GM18858 (cell line): Measurements from ENCODE around the gene EIPR1.

ENCODE experiments used
- ATAC-seq: cut with Tn5 transposase; IDR thresholded peaks from one replicate; pipeline ENCODE4 v1.9.1; 2021; ENCODE audit not compliant: unreplicated experiment

Gene EIPR1

GRCh38 chr2:3309496-3310355 is 67.9 kb downstream of the EIPR1 start:
- ATAC-seq: no peak

GRCh38 chr2:3307901-3308300 is 69.7 kb downstream of the EIPR1 start:
- no peak for ATAC-seq

- no peak for ATAC-seq
These were observed 70.4 kb downstream of the EIPR1 start for GRCh38 chr2:3307236-3307635.

- no peak for ATAC-seq
These were observed 71.7 kb downstream of the EIPR1 start for GRCh38 chr2:3305952-3306351.

DNA sequence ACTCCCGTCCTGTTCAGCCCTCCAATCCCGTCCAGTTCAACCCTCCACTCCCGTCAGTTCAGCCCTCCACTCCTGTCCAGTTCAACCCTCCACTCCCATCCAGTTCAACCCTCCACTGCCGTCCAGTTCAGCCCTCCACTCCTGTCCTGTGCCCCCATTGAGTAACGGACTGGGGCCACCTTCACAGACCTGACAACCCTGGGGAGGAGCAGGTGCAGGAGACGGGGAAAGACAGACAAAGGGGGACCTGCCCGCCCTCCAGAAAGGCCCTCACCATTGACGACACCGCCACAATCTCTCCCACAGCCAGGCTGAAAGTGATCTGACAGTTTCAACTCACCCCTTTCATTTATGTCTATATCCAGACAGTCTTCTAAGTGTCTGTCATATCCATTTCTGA is 72.2 kb downstream of the EIPR1 start:
- no peak for ATAC-seq

- peak; percentile 97 for ATAC-seq
These were observed 73.8 kb downstream of the EIPR1 start for GRCh38 chr2:3303583-3304406.

DNA sequence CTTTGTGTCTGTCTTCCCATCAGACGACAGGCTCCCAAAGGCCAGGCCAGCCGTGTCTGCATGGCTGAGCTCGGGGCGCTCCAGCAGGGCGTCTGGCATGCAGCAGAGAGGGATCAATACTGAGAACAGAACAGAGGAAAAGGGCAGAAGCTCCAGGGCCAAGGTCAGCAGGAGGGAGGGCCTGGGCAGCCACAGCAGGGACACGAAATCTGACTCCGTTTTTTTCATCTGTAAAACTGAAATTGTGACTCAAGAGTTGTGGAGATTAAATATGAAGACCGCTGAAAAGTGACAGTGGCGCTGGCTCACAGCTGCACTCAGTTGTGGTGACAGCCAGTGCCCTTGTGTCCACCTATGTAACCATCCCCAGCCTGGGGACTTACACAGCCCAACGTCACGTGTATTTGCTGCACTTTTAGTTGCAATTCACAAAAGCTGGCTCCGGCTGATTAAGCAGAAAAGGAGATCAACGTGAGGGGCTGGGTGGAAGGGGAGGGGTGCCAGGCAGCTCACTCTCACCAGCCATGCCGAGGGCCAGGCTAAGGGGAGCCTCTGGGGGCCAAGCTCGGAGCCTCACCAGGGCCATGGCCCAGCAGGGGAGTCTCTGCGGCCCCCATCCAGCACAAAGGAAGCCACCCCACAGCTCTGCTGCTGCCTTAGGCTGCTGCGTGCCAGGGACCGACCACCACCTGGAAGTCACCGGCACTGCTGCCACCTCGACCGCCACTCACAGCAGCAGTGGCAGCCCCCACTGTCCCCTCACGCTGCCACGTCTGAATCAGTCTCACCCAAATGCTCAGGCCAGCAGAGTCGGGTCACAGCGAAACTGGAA is 74.7 kb downstream of the EIPR1 start:
- no peak for ATAC-seq

DNA sequence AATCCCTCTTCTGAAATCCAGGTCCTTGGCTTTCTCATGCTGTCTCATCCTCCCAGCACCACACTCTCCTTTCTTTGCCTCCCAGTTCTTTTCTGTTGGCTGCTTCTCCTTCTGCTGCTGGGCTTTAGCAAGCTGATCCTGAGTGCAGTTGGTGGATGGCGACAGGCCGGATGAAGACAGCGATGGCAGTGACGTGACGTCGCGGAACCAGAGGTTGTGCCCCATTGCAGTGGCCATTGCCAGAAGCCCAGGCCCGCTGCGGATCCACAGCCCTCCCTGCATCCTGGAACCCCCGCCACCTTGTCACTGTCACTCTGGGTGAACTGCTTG is 75.2 kb downstream of the EIPR1 start:
- no peak for ATAC-seq

- no peak for ATAC-seq
These were observed 76.6 kb downstream of the EIPR1 start for GRCh38 chr2:3301001-3301400.

DNA sequence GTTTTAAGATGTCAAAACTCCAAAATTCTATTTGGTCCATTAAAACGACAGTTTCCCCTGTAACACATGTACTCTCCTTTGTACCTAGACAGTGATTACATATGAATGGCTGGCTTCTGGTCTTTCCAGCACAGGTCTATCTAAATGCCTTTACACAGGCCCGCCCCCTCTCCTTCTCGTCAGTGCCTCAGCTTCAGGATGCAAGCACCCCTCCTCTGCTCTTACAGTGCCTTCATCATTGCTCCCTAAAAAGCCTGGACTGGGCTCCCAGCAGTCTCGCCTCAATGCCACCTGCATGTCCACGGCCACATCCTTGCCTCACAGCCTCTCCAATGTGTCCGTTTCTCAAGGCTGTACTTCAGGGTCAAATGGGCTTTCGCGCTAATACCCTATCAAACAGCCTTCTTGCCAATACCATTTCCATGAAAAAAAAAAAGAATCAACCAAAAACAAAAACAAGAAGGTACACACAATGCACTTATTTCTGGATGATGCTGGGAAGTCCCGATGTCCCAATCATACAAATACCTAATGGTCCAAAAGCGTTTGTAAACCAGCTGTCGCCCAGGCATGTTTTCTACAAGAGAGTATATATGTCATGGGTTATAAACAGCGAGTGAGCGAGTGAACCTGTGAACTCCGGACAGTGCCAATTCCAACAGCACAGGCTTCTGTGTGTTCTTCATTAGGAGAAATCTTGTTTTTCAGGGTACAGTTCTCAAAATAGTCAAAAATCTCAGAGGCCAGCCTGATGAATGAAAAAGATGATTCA is 77.2 kb downstream of the EIPR1 start:
- ATAC-seq: no peak

DNA sequence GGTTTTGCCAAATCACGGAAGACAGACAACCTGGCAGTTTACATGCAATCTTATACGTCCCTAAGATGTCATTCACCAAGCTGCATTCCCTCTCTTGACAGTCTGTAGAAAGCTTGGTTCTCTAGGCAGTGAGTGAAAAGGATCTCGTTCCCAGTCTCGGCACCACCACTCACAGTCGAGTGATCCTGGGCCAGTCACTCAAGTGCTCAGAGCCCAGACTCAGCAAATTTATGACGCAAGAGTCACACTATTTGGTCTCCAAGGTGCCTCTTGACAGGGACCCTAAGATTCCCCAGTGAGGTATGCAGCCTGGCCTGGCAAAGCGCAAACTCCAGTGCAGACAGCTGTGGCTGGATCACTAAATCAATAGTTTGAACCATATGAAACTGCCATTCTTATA is 77.9 kb downstream of the EIPR1 start:
- ATAC-seq: no peak

GRCh38 chr2:3299130-3299529 is 78.5 kb downstream of the EIPR1 start:
- ATAC-seq: no peak

DNA sequence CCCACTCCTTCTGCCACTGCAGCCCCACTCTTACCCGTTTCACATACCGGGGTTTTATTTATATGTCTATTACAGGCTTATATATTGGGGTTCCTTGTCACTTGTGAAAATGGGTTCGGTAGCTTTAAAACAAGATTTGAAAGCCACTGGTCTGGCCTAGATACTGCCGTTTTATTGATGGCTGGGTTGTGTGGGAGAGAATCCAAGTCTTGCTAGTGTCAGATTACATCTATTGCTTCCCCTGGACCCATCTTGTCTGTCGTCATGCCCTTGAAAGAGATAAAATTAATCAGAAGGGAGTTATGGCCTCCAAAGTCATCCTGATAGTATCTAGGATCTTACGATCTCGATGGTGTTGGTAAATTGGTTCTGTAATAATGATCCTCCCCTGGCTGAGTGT is 79.4 kb downstream of the EIPR1 start:
- no peak for ATAC-seq

- no peak for ATAC-seq
These were observed 80.1 kb downstream of the EIPR1 start for GRCh38 chr2:3297523-3297922.

GRCh38 chr2:3296182-3296972 is 81.2 kb downstream of the EIPR1 start:
- ATAC-seq: no peak

DNA sequence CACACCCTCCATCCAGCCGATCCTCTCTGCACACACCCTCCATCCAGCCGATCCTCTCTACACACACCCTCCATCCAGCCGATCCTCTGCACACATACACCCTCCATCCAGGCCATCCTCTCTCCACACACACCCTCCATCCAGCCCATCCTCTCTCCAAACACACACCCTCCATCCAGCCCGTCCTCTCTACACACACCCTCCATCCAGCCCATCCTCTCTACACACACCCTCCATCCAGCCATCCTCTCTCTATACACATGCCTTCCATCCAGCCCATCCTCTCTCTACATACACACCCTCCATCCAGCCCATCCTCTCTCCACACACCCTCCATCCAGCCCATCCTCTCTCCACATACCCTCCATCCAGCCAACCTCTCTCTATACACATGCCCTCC is 83.1 kb downstream of the EIPR1 start:
- no peak for ATAC-seq

- ATAC-seq: no peak
These were observed 83.5 kb downstream of the EIPR1 start for GRCh38 chr2:3294069-3294468.

- no peak for ATAC-seq
These were observed 84.4 kb downstream of the EIPR1 start for GRCh38 chr2:3293221-3293620.

GRCh38 chr2:3292416-3292815 is 85.2 kb downstream of the EIPR1 start:
- ATAC-seq: no peak

- ATAC-seq: no peak
These were observed 85.9 kb downstream of the EIPR1 start for GRCh38 chr2:3291750-3292149.
